Measurements from ENCODE around the gene ATF7. TPM values are rescaled to one million over a fixed set of nuclear protein-coding genes. Genes with fewer than 3 reads are reported as not detected.

The ATF7 gene
- total and polyA plus RNA-seq, 4 donors: 16.8 to 43.3 (median 31.7) TPM

DNA sequence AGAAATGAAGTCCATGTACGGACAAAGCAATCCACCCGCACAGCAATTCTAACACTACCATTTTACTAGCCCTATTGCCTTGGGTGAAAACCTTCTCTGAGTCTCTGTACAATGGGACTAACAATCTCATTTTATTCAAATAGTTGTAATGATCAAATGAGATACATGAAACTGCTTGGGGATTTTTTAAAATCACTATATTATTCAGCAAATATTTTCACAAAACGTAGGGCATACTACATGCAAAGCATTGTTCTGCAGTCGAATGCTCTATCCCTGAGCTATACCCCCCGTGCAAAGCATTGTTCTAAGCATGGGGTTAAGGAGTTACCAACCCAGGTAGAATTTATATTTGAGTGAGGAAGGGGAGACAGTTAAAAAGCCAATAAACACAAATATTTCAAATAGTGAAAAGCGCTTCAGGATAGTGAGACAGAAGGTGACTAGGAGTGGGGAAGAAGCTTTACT lies 554 bp upstream of the ATF7 start:
- WGBS, 2 donors: 20% methylated on average over 6 of the region's 6 CpGs
- H3K27me3 ChIP-seq (ENCODE audit: control insufficient read depth in 3 of 3, insufficient read depth in 3 of 3, low read length in 2 of 3): no peaks in the 10 kb centered on the region
- no peaks in the 10 kb centered on the region for H3K36me3 ChIP-seq (ENCODE audit: control insufficient read depth in 4 of 4, insufficient read depth in 4 of 4, low read length in 4 of 4)

DNA sequence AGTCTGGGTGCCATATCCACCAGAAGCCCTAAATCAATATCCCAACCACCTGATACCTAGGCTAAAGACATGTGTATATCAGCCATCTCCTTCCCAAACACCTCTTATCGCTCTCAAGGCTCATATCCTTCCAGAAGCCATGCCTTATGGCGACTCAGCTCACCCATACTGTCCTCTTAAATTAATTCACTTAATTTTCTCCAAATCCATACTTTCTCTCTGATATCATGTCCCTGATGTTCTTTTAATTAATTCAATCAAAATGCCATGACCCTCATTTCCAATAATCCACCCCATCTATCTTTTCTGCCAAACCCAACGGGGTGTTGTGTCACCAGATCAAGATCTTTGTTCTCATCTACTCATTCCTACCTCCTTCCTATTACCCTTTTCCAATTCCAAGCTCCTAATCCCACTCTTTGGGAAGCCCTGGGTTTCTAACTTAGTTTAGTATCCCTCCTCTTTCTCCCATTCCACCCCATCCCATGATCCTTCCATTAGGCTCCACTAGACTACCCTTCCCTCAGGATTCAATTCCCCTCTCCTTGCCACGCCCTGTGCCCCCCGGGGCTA lies 723 bp downstream of the ATF7 start:
- Histone ChIP-seq H3K9ac (ENCODE audit: insufficient read depth in 1 of 2, low read length in 2 of 2) (peak overlapping the region; percentile 75 to 90), H3K9me3 (ENCODE audit: control insufficient read depth in 4 of 4, insufficient read depth in 3 of 4, low read length in 3 of 4) (no peaks in the 10 kb centered on the region), H3K4me1 (ENCODE audit: control insufficient read depth in 5 of 5, insufficient read depth in 5 of 5, low read length in 5 of 5) (peaks cover 0 to 32% (median 12%) of the 10 kb centered on the region in 5 donors), H3K4me3 (peak overlapping the region; percentile 65), H3K27me3 (ENCODE audit: control insufficient read depth in 3 of 3, insufficient read depth in 3 of 3, low read length in 2 of 3) (no peaks in the 10 kb centered on the region), H3K27ac (ENCODE audit: low read depth in 1 of 2, low read length in 1 of 2) (peak overlapping the region; percentile 81 to 91), H3K36me3 (ENCODE audit: control insufficient read depth in 4 of 4, insufficient read depth in 4 of 4, low read length in 4 of 4) (no peaks in the 10 kb centered on the region)
- 13 to 14% methylated on average over 5 of the region's 5 CpGs for WGBS, 2 donors
- TF ChIP-seq, protein P1, sequence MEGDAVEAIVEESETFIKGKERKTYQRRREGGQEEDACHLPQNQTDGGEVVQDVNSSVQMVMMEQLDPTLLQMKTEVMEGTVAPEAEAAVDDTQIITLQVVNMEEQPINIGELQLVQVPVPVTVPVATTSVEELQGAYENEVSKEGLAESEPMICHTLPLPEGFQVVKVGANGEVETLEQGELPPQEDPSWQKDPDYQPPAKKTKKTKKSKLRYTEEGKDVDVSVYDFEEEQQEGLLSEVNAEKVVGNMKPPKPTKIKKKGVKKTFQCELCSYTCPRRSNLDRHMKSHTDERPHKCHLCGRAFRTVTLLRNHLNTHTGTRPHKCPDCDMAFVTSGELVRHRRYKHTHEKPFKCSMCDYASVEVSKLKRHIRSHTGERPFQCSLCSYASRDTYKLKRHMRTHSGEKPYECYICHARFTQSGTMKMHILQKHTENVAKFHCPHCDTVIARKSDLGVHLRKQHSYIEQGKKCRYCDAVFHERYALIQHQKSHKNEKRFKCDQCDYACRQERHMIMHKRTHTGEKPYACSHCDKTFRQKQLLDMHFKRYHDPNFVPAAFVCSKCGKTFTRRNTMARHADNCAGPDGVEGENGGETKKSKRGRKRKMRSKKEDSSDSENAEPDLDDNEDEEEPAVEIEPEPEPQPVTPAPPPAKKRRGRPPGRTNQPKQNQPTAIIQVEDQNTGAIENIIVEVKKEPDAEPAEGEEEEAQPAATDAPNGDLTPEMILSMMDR (IDR thresholded peaks at IDR 0.05; ENCODE audit: control extremely low read depth, extremely low read depth): no peak
- no peak for DNase-seq
- no peak for ATAC-seq (ENCODE audit: insufficient read depth, low FRiP score)

More for the DNA sequence above, 554 bp upstream of the ATF7 start:
- H3K9me3 ChIP-seq (ENCODE audit: control insufficient read depth in 4 of 4, insufficient read depth in 3 of 4, low read length in 3 of 4): no peaks in the 10 kb centered on the region
- H3K9ac ChIP-seq (ENCODE audit: insufficient read depth in 1 of 2, low read length in 2 of 2): peak overlapping the region in 1 of 2 donors; percentile 45
- H3K4me3 ChIP-seq: peak overlapping the region; percentile 6
- peak overlapping the region in 1 of 2 donors; percentile 85 for H3K27ac ChIP-seq (ENCODE audit: low read depth in 1 of 2, low read length in 1 of 2)
- DNase-seq (no peak), ATAC-seq (ENCODE audit: insufficient read depth, low FRiP score) (no peak)
- peaks cover 0 to 32% (median 12%) of the 10 kb centered on the region in 5 donors for H3K4me1 ChIP-seq (ENCODE audit: control insufficient read depth in 5 of 5, insufficient read depth in 5 of 5, low read length in 5 of 5)
- TF ChIP-seq, protein P1 (IDR thresholded peaks at IDR 0.05; ENCODE audit: control extremely low read depth, extremely low read depth): no peak

DNA sequence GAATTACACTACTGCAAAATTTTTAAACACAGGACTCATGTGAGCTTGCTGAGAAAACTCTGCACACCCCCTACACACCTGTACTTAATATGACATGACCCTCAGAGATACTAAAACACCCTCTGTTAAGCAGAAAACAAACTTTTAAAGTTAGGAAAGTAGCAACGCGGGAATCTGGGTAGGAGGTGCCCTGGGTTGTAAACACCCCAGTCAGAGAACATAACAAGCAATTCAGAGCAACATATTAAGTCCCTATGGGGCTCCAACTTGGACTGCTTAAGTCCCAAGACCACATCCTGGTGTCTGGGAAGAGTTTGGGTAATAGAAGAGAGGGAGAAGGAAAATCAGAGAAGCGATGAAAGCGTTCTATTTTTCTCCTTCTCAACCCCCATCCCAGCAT lies 1.2 kb downstream of the ATF7 start:
- peak overlapping the region; percentile 75 to 90 for H3K9ac ChIP-seq (ENCODE audit: insufficient read depth in 1 of 2, low read length in 2 of 2)
- H3K27ac ChIP-seq (ENCODE audit: low read depth in 1 of 2, low read length in 1 of 2): peak overlapping the region; percentile 81 to 91
- peaks cover 0 to 32% (median 12%) of the 10 kb centered on the region in 5 donors for H3K4me1 ChIP-seq (ENCODE audit: control insufficient read depth in 5 of 5, insufficient read depth in 5 of 5, low read length in 5 of 5)
- 28 to 31% methylated on average over 4 of the region's 4 CpGs for WGBS, 2 donors
- peak overlapping the region; percentile 65 for H3K4me3 ChIP-seq
- H3K9me3 ChIP-seq (ENCODE audit: control insufficient read depth in 4 of 4, insufficient read depth in 3 of 4, low read length in 3 of 4): no peaks in the 10 kb centered on the region
- H3K36me3 ChIP-seq (ENCODE audit: control insufficient read depth in 4 of 4, insufficient read depth in 4 of 4, low read length in 4 of 4): no peaks in the 10 kb centered on the region
- DNase-seq: peak in 2 of 3 donors; percentile 27 to 42
- no peaks in the 10 kb centered on the region for H3K27me3 ChIP-seq (ENCODE audit: control insufficient read depth in 3 of 3, insufficient read depth in 3 of 3, low read length in 2 of 3)
- TF ChIP-seq, protein P1 (IDR thresholded peaks at IDR 0.05; ENCODE audit: control extremely low read depth, extremely low read depth): no peak
- no peak for ATAC-seq (ENCODE audit: insufficient read depth, low FRiP score)
